Lower leg skin (tissue), 3 donors: Measurements from ENCODE around the gene MFSD2A.

Source experiments
- CTCF ChIP-seq, 3 donors: fragments of 450-650 bp; IDR thresholded peaks; one replicate each; pipeline ENCODE4 v1.5.1; 2016; ENCODE audit warnings: antibody characterized with exemption in 3 of 3, mild to moderate bottlenecking in 3 of 3, moderate library complexity in 2 of 3
- POLR2A ChIP-seq, 2 donors: fragments of 450-650 bp; IDR thresholded peaks; one replicate each; pipeline ENCODE4 v1.6.1; 2016 to 2017; ENCODE audit warnings: antibody characterized with exemption in 2 of 2, mild to moderate bottlenecking in 1 of 2, moderate library complexity in 1 of 2

DNA sequence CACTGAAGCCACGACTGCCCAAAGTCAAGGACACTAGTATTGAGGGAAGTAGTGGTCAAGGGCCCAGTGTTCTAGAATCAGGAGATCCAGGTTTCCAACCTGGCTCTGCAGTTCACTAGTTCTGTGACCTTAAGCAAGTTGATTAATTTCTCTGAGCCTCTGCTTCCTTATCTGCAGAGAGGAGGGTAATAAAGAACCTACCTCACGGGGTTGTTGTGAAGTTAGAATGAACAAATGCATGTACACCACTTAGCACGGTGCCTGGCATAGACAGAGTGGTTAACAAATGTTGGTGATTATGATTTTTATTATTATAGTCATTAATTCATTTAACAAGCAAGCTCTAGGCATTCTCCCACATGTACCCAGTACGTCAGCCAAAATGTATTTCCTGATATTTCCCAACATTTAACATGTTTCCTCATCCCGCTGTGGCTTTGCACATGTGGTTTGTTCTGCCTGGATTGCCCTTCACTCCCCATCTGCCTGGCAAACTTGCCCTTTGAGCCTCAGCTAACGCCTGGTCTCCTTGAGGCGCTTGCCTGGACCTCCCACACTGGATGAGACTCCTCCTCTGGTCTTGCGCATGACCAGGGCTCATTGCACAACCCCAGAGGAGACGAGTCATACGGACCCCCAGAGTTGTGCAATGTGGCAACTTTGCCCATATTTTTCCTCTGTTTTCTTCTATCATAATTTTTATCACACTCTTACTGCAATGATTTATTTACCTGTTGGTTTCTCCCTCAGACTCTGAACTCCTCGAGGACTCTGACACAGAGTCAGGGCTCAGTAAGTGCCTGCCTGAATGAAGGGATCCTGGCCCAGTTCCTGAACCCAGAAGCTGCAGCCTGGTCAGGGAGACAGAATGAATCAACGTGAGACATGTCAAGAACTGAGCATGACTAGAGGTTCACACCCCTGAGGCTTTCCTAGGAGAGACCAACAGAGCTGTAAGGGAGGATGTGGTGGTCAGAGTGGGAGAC is 20.7 kb upstream of the MFSD2A start:
- TF ChIP-seq POLR2A (IDR thresholded peaks at IDR 0.05) (no peak), CTCF (IDR thresholded peaks at IDR 0.05) (no peak)
